Keratinocyte (primary cell): ENCODE results near the gene OR2J1. TPM values are rescaled to one million over a fixed set of nuclear protein-coding genes. Genes with fewer than 3 reads are reported as not detected.
A peak's percentile ranks its signal among the peaks of the same experiment; 100 is the strongest.
"Not testable (repeated sequence)": the region's sequence is repeated elsewhere in the genome, so short reads cannot be mapped to it uniquely, and the experiment has no call there.

ENCODE experiments used
- DNase-seq: peaks from one replicate; pipeline ENCODE4 v3.0.0-alpha.2; 2011; ENCODE audit warnings: low read depth, missing footprints, low spot score
- FAIRE-seq: peaks from 2 replicates; lab custom pipeline; 2011; peaks lifted over from hg19 to GRCh38; lab: Jason Lieb, UNC
- H2AFZ ChIP-seq: 2 replicates; pipeline ENCODE4 v1.6.0; 2012; ENCODE audit warnings: low read length, control low read depth, inconsistent platforms; ENCODE audit not compliant: control insufficient read depth
- H3K27ac ChIP-seq: 2 replicates; pipeline ENCODE4 v1.5.1; 2011; ENCODE audit warnings: low read length; ENCODE audit not compliant: control insufficient read depth, insufficient read depth
- H3K27me3 ChIP-seq: 3 replicates; pipeline ENCODE4 v1.6.0; 2011; ENCODE audit warnings: low read length; ENCODE audit not compliant: control insufficient read depth, insufficient read depth; ENCODE audit errors: extremely low read depth
- H3K36me3 ChIP-seq, 2 experiments: 2 replicates in 1 of 2; 3 replicates in 1 of 2; pipeline ENCODE4 v1.5.1; 2011; ENCODE audit warnings: low read length in 2 of 2, mild to moderate bottlenecking in 1 of 2; ENCODE audit not compliant: control insufficient read depth in 2 of 2, insufficient read depth in 2 of 2; ENCODE audit errors: extremely low read depth in 1 of 2
- H3K4me1 ChIP-seq: 3 replicates; pipeline ENCODE4 v1.5.1; 2011; ENCODE audit warnings: low read length; ENCODE audit not compliant: control insufficient read depth, insufficient read depth; ENCODE audit errors: extremely low read depth
- H3K4me2 ChIP-seq: 3 replicates; pipeline ENCODE4 v1.6.0; 2011; ENCODE audit warnings: low read depth, low read length; ENCODE audit not compliant: control insufficient read depth, insufficient read depth; ENCODE audit errors: extremely low read depth
- H3K4me3 ChIP-seq, 3 experiments: fragments of 200-600 bp in 1 of 3; sonication (generic) in 1 of 3; 2 replicates in 2 of 3; 3 replicates in 1 of 3; pipeline ENCODE4 v1.5.1; 2011 to 2016; ENCODE audit warnings: low read length in 3 of 3, mild to moderate bottlenecking in 3 of 3, control low read depth in 2 of 3, inconsistent platforms in 1 of 3, low read depth in 1 of 3, mixed read lengths in 1 of 3, mixed run types in 1 of 3, moderate library complexity in 1 of 3; ENCODE audit not compliant: control insufficient read depth in 2 of 3, insufficient read depth in 2 of 3; ENCODE audit errors: extremely low read depth in 1 of 3
- H3K79me2 ChIP-seq: 2 replicates; pipeline ENCODE4 v1.6.0; 2012; ENCODE audit warnings: low read length; ENCODE audit not compliant: control insufficient read depth, insufficient read depth
- H3K9ac ChIP-seq: 3 replicates; pipeline ENCODE4 v1.6.0; 2011; ENCODE audit warnings: low read length; ENCODE audit not compliant: control insufficient read depth, insufficient read depth; ENCODE audit errors: extremely low read depth
- H3K9me1 ChIP-seq: 3 replicates; pipeline ENCODE4 v1.6.0; 2011; ENCODE audit warnings: low read length; ENCODE audit not compliant: control insufficient read depth, insufficient read depth; ENCODE audit errors: extremely low read depth
- H3K9me3 ChIP-seq: 2 replicates; pipeline ENCODE4 v1.5.1; 2012; ENCODE audit warnings: low read depth, low read length; ENCODE audit not compliant: control insufficient read depth
- H4K20me1 ChIP-seq: 3 replicates; pipeline ENCODE4 v1.6.0; 2011; ENCODE audit warnings: low read length; ENCODE audit not compliant: control insufficient read depth, insufficient read depth; ENCODE audit errors: extremely low read depth
- EZH2 ChIP-seq: IDR thresholded peaks from one replicate; pipeline ENCODE4 v1.6.1; 2012; ENCODE audit warnings: inconsistent platforms, mild to moderate bottlenecking, low read length, moderate library complexity
- dilution Hi-C: fragments of 300-500 bp; cut with MboI; formaldehyde crosslinking; loops from one replicate; pipeline ENCODE4 v1.7.0; 2020; ENCODE audit warnings: low sequenced_read_pairs; ENCODE audit not compliant: extremely low pct_ligation_motif_present
- polyA plus RNA-seq, 5 experiments: library from polyadenylated mRNA; depleted of rRNA in 3 of 5; stranded (reverse) in 3 of 5; stranded (forward) in 1 of 5; unstranded in 1 of 5; fragments of >200 nt; gene quantifications; 1 replicate in 1 of 5; 2 replicates in 3 of 5; 3 replicates in 1 of 5; pipeline versions ENCODE4 v1.2.1 to v1.2.3, GENCODE V29; 2011 to 2012; ENCODE audit warnings: missing spikeins in 2 of 5, low read depth in 1 of 5, low replicate concordance in 1 of 5
- TF ChIP-seq, protein P1 (sequence below), 3 experiments: IDR thresholded peaks in 1 of 3; conservative IDR thresholded peaks in 1 of 3; optimal IDR thresholded peaks in 1 of 3; 2 replicates in 2 of 3; 3 replicates in 1 of 3; pipeline versions ENCODE3 to v1.5.1; 2011; ENCODE audit warnings: low read length in 3 of 3, mild to moderate bottlenecking in 3 of 3, moderate library complexity in 2 of 3, control low read depth in 1 of 3, inconsistent platforms in 1 of 3; ENCODE audit not compliant: insufficient read depth in 2 of 3; ENCODE audit errors: extremely low read depth in 1 of 3

OR2J1 gene
- polyA plus RNA-seq, 1 donor (not counting 4 experiments of a cell fraction or from before 2014, with no cell fraction given): not detected

DNA sequence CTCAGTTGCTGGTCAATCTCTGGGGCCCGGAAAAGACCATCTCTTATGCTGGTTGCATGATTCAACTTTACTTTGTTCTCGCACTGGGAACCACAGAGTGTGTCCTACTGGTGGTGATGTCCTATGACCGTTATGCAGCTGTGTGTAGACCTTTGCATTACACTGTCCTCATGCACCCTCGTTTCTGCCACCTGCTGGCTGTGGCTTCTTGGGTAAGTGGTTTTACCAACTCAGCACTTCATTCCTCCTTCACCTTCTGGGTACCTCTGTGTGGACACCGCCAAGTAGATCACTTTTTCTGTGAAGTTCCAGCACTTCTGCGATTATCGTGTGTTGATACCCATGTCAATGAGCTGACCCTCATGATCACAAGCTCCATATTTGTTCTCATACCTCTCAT is 12.8 kb downstream of the OR2J1 start:
- Histone ChIP-seq H3K9me1 (no peaks in the 10 kb centered on the region), H3K4me2 (no peak overlapping the region), H3K9me3 (no peaks in the 10 kb centered on the region), H3K36me3 (no peaks in the 10 kb centered on the region), H3K27me3 (no peaks in the 10 kb centered on the region), H3K27ac (no peak overlapping the region), H3K79me2 (no peaks in the 10 kb centered on the region), H2AFZ (no peak overlapping the region), H4K20me1 (no peaks in the 10 kb centered on the region), H3K4me3 (no peak overlapping the region), H3K4me1 (no peaks in the 10 kb centered on the region), H3K9ac (no peak overlapping the region)
- FAIRE-seq: no peak
- dilution Hi-C loops: no loop called here
- TF ChIP-seq, protein P1, sequence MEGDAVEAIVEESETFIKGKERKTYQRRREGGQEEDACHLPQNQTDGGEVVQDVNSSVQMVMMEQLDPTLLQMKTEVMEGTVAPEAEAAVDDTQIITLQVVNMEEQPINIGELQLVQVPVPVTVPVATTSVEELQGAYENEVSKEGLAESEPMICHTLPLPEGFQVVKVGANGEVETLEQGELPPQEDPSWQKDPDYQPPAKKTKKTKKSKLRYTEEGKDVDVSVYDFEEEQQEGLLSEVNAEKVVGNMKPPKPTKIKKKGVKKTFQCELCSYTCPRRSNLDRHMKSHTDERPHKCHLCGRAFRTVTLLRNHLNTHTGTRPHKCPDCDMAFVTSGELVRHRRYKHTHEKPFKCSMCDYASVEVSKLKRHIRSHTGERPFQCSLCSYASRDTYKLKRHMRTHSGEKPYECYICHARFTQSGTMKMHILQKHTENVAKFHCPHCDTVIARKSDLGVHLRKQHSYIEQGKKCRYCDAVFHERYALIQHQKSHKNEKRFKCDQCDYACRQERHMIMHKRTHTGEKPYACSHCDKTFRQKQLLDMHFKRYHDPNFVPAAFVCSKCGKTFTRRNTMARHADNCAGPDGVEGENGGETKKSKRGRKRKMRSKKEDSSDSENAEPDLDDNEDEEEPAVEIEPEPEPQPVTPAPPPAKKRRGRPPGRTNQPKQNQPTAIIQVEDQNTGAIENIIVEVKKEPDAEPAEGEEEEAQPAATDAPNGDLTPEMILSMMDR (optimal IDR thresholded peaks at IDR 0.05 in 1 of 3, IDR thresholded peaks at IDR 0.05 in 1 of 3, conservative IDR thresholded peaks at IDR 0.05 in 1 of 3; ENCODE audit: extremely low read depth in 1 of 3, insufficient read depth in 2 of 3, low read length in 3 of 3): peak in 1 of 3 experiments; percentile 8
- no peak for TF ChIP-seq EZH2
- DNase-seq: no peak

DNA sequence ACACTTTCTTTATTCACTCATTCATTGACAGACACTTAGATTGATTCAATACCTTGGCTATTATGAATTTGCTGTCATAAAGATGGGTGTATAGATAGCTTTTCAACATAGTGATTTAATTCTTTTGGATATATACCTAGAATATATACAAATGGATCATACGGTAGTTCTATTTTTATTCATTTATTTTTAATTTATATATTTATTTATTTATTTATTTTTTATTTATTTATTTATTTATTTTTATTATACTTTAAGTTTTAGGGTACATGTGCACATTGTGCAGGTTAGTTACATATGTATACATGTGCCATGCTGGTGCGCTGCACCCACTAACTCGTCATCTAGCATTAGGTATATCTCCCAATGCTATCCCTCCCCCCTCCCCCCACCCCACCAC is 15.7 kb downstream of the OR2J1 start:
- FAIRE-seq, H4K20me1 ChIP-seq, H3K9me1 ChIP-seq, H3K4me1 ChIP-seq, H3K27ac ChIP-seq, H3K9me3 ChIP-seq, H3K4me3 ChIP-seq, H3K36me3 ChIP-seq, H3K79me2 ChIP-seq, DNase-seq, dilution Hi-C loops, H2AFZ ChIP-seq, H3K27me3 ChIP-seq, H3K9ac ChIP-seq, H3K4me2 ChIP-seq: not testable (repeated sequence)

DNA sequence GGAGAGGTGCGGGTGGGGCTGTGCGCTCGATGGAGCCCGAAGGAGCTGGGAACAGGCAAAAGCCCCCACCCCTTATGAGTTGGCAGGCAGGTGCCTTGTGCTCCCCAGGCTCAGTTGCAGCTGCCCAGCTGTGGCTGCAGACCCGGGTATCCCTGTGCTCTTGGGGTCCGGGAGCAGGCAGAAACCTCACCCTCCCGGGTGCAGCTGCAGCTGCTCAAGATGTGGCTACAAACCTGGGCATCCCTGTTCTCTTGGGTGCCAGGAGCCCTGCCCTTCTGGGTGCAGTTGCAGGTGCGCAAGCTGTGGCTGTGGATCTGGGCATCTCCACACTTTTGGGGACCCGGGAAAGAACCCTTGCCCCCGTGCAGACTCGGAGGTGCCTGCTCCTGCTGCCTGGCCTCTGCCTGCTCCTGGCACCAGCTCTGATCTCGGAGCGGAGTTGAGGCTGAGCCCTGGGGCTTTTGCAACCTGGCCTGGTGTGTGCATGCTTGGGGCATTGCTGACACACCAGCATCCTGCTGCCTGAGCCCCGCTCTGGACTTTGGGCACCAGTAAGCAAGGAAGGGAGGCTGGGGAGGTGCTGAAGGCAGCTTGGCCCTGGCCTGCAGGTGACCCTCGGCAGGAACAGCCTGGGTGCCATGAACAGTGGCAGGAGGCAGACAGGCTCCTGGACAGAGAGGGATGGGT is 30.2 kb downstream of the OR2J1 start:
- no peaks in the 10 kb centered on the region for H3K27me3 ChIP-seq
- FAIRE-seq: no peak

More for the DNA sequence above, 30.2 kb downstream of the OR2J1 start:
- no peak for DNase-seq
- Histone ChIP-seq H3K4me1 (no peaks in the 10 kb centered on the region), H2AFZ (no peak overlapping the region), H3K27ac (no peak overlapping the region), H3K4me2 (no peak overlapping the region), H3K9me3 (no peaks in the 10 kb centered on the region), H3K9me1 (no peaks in the 10 kb centered on the region), H3K9ac (no peak overlapping the region), H3K36me3 (no peaks in the 10 kb centered on the region), H4K20me1 (no peaks in the 10 kb centered on the region), H3K79me2 (no peaks in the 10 kb centered on the region), H3K4me3 (no peak overlapping the region)
- TF ChIP-seq EZH2: no peak
- TF ChIP-seq, protein P1 (optimal IDR thresholded peaks at IDR 0.05 in 1 of 3, IDR thresholded peaks at IDR 0.05 in 1 of 3, conservative IDR thresholded peaks at IDR 0.05 in 1 of 3; ENCODE audit: extremely low read depth in 1 of 3, insufficient read depth in 2 of 3, low read length in 3 of 3): no peak
- dilution Hi-C loops: no loop called here
